Measurements from ENCODE around the gene TAS2R20.

- TF ChIP-seq CTCF (optimal IDR thresholded peaks at IDR 0.05 in 1 of 3, IDR thresholded peaks at IDR 0.05 in 1 of 3, conservative IDR thresholded peaks at IDR 0.05 in 1 of 3; ENCODE audit: extremely low read depth in 1 of 3, insufficient read depth in 2 of 3, low read length in 3 of 3): no peak
- no peak for TF ChIP-seq EZH2 (IDR thresholded peaks at IDR 0.05; ENCODE audit: low read length)
Measured at GRCh38 chr12:10957741-10958140, 40.4 kb downstream of the TAS2R20 start.

All from keratinocyte (primary cell).